Loucy (cell line): ENCODE results near the gene SYNE3.

Experiments used
- H2AFZ ChIP-seq: fragments of 200-600 bp; sonication (generic); 2 replicates; pipeline ENCODE4 v1.6.0; 2016; ENCODE audit warnings: antibody characterized with exemption, mild to moderate bottlenecking, low read length, moderate library complexity
- H3F3A ChIP-seq: fragments of 200-600 bp; 2 replicates; pipeline ENCODE4 v1.6.0; 2016; ENCODE audit warnings: antibody characterized with exemption, low read depth, mild to moderate bottlenecking
- H3K27me3 ChIP-seq: fragments of 200-600 bp; sonication (generic); 2 replicates; pipeline ENCODE4 v1.6.1; 2014; ENCODE audit warnings: low read length, mild to moderate bottlenecking; ENCODE audit not compliant: insufficient read depth, poor library complexity, severe bottlenecking
- H3K36me3 ChIP-seq: fragments of 200-600 bp; sonication (generic); 2 replicates; pipeline ENCODE4 v1.6.1; 2016; ENCODE audit warnings: low read length; ENCODE audit not compliant: insufficient read depth
- H3K4me1 ChIP-seq: fragments of 200-600 bp; sonication (generic); 2 replicates; pipeline ENCODE4 v1.5.1; 2014; ENCODE audit warnings: low read length, mild to moderate bottlenecking; ENCODE audit not compliant: insufficient read depth, poor library complexity, severe bottlenecking
- H3K4me2 ChIP-seq: fragments of 200-600 bp; sonication (generic); 2 replicates; pipeline ENCODE4 v1.6.0; 2014; ENCODE audit warnings: antibody characterized with exemption, low read length, low read depth, mild to moderate bottlenecking; ENCODE audit not compliant: poor library complexity, severe bottlenecking
- H3K4me3 ChIP-seq: fragments of 200-600 bp; sonication (generic); 2 replicates; pipeline ENCODE4 v1.5.1; 2014; ENCODE audit warnings: low read length, mild to moderate bottlenecking, mixed read lengths; ENCODE audit not compliant: poor library complexity, severe bottlenecking
- H3K79me2 ChIP-seq: fragments of 200-600 bp; sonication (generic); 2 replicates; pipeline ENCODE4 v1.6.1; 2014; ENCODE audit warnings: low read length; ENCODE audit not compliant: insufficient read depth
- H3K9ac ChIP-seq: fragments of 200-600 bp; sonication (generic); 2 replicates; pipeline ENCODE4 v1.6.0; 2014; ENCODE audit warnings: mild to moderate bottlenecking, low read depth, low read length, moderate library complexity; ENCODE audit not compliant: poor library complexity, severe bottlenecking
- H3K9me2 ChIP-seq: fragments of 200-600 bp; sonication (generic); replicated peaks from 2 replicates; pipeline ENCODE4 v1.6.1; 2016; ENCODE audit warnings: low read depth, low read length, mixed read lengths
- H3K9me3 ChIP-seq: fragments of 200-600 bp; sonication (generic); 2 replicates; pipeline ENCODE4 v1.6.1; 2014; ENCODE audit warnings: mild to moderate bottlenecking, antibody characterized with exemption, low read length, low read depth; ENCODE audit not compliant: insufficient read depth
- H4K20me1 ChIP-seq: fragments of 200-600 bp; sonication (generic); 2 replicates; pipeline ENCODE4 v1.6.0; 2014; ENCODE audit warnings: antibody characterized with exemption, low read length, mild to moderate bottlenecking; ENCODE audit not compliant: insufficient read depth, poor library complexity, severe bottlenecking
- EZH2phosphoT487 ChIP-seq: fragments of 200-600 bp; IDR thresholded peaks from 2 replicates; pipeline ENCODE4 v1.6.1; 2018; ENCODE audit warnings: antibody characterized with exemption, mild to moderate bottlenecking, moderate library complexity, borderline replicate concordance
- TF ChIP-seq, protein P1 (sequence below): fragments of 200-600 bp; sonication (generic); conservative IDR thresholded peaks from 2 replicates; pipeline ENCODE4 v1.5.1; 2014; ENCODE audit warnings: mild to moderate bottlenecking, antibody characterized with exemption, low read length

SYNE3 gene

DNA sequence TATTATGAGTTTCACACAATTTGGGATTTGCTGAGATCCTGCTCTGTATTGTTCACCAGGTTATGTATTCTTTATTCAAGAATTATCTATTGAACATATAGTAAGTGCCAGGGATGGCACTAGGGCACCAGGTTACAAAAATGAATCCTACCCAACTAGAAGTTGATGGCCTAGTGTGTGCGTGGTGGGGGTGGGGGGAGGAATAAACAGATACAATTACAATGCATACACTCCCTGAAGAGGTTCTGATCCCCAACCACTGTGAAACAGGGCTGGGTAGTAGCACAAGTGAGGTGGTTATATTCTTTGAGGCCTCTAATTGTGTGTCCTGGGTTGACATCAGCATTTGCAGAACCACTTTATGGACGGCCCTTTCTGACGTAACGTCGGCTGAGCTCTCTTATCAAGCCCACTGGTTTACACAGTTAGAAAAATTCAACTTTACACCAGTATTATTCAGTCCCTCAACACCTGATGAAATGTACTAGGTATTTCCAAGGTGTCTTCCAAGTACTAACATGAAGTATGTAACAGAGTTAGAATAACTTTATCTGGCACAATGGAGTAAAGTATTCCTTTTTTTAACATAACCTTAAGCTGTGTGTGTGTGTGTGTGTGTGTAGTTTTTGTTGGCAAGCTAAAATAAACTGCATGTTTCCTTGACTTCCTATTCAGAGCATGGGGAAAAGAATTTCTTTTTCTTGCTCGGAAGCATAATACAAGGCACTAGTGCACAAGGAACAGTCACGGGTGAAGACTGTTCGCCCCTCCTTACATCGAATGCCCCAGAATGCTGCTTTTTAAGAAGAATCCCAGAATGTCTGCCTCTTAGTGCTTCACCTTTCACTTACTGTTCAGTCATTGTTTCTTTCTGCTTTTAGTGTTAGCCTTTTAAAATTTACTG lies 10.3 kb upstream of the SYNE3 start:
- H3F3A ChIP-seq: 0 out of 2 replicates have a peak, but pooled peaks cover 4% of the 10 kb centered on the region
- peaks cover 14% of the 10 kb centered on the region for H4K20me1 ChIP-seq
- H2AFZ ChIP-seq: no peak overlapping the region
- no peaks in the 10 kb centered on the region for H3K9me3 ChIP-seq
- no peak overlapping the region for H3K4me2 ChIP-seq
- H3K36me3 ChIP-seq: no peaks in the 10 kb centered on the region
- H3K79me2 ChIP-seq: peaks cover 42% of the 10 kb centered on the region
- peaks cover 44% of the 10 kb centered on the region for H3K4me1 ChIP-seq
- H3K9me2 ChIP-seq: no peaks in the 10 kb centered on the region
- no peaks in the 10 kb centered on the region for H3K27me3 ChIP-seq
- TF ChIP-seq, protein P1, sequence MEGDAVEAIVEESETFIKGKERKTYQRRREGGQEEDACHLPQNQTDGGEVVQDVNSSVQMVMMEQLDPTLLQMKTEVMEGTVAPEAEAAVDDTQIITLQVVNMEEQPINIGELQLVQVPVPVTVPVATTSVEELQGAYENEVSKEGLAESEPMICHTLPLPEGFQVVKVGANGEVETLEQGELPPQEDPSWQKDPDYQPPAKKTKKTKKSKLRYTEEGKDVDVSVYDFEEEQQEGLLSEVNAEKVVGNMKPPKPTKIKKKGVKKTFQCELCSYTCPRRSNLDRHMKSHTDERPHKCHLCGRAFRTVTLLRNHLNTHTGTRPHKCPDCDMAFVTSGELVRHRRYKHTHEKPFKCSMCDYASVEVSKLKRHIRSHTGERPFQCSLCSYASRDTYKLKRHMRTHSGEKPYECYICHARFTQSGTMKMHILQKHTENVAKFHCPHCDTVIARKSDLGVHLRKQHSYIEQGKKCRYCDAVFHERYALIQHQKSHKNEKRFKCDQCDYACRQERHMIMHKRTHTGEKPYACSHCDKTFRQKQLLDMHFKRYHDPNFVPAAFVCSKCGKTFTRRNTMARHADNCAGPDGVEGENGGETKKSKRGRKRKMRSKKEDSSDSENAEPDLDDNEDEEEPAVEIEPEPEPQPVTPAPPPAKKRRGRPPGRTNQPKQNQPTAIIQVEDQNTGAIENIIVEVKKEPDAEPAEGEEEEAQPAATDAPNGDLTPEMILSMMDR: no peak
- TF ChIP-seq EZH2phosphoT487: no peak
- H3K9ac ChIP-seq: peak overlapping the region; percentile 22
- H3K4me3 ChIP-seq: no peak overlapping the region

GRCh38 chr14:95525999-95526398 lies 9.5 kb upstream of the SYNE3 start:
- peak overlapping the region; percentile 22 for H3K9ac ChIP-seq
- H3K9me3 ChIP-seq: no peaks in the 10 kb centered on the region
- no peak overlapping the region for H2AFZ ChIP-seq
- peaks cover 37% of the 10 kb centered on the region for H3K4me1 ChIP-seq
- H3K36me3 ChIP-seq: no peaks in the 10 kb centered on the region
- peaks cover 7% of the 10 kb centered on the region for H4K20me1 ChIP-seq
- H3K9me2 ChIP-seq: no peaks in the 10 kb centered on the region
- no peak overlapping the region for H3K4me2 ChIP-seq
- H3K79me2 ChIP-seq: peaks cover 35% of the 10 kb centered on the region
- H3K27me3 ChIP-seq: no peaks in the 10 kb centered on the region
- no peak for TF ChIP-seq EZH2phosphoT487
- TF ChIP-seq, protein P1: no peak
- no peak overlapping the region for H3K4me3 ChIP-seq
- 0 out of 2 replicates have a peak, but pooled peaks cover 4% of the 10 kb centered on the region for H3F3A ChIP-seq

GRCh38 chr14:95524706-95525512 lies 8.5 kb upstream of the SYNE3 start:
- Histone ChIP-seq H3K9me3 (no peaks in the 10 kb centered on the region), H3K9me2 (no peaks in the 10 kb centered on the region), H3K79me2 (peaks cover 24% of the 10 kb centered on the region), H3K4me1 (peaks cover 36% of the 10 kb centered on the region), H3F3A (0 out of 2 replicates have a peak, but pooled peaks cover 4% of the 10 kb centered on the region), H3K9ac (peak overlapping the region; percentile 52), H3K36me3 (no peaks in the 10 kb centered on the region), H3K4me3 (no peak overlapping the region), H4K20me1 (no peaks in the 10 kb centered on the region), H3K27me3 (no peaks in the 10 kb centered on the region), H2AFZ (no peak overlapping the region), H3K4me2 (no peak overlapping the region)
- TF ChIP-seq, protein P1: no peak
- TF ChIP-seq EZH2phosphoT487: no peak
